ENCODE results near the gene ANGPTL1.

The ANGPTL1 gene

GRCh38 chr1:178870944-178871343 is at the start of gene ANGPTL1:
Gene ANGPTL1 (minus strand): TSS chr1:178871077. CDS start chr1:178865776, 5,301 bp downstream.
- DNase-seq: no peak

DNA sequence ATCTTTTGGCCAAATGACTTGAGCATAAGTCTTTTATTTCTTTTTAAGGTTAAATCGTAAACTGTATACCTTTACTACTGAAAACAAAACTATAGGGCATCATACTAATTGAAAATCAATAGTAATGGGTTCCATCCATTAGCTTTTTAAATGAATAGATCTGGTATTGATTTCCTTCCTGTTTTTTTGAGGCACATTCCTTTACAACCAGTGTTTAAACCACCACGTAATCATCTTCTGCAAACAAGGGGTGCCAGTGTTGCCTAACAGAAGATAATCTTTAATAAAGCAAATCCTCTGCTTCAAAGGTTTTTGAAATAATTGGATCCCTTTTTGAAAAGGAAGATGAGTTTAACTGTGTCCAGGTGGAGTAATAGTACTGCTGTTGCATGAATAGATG is 48.7 kb upstream of the ANGPTL1 start:
- DNase-seq: no peak

GRCh38 chr1:178918955-178919354 is 48.1 kb upstream of the ANGPTL1 start:
- DNase-seq: no peak

DNA sequence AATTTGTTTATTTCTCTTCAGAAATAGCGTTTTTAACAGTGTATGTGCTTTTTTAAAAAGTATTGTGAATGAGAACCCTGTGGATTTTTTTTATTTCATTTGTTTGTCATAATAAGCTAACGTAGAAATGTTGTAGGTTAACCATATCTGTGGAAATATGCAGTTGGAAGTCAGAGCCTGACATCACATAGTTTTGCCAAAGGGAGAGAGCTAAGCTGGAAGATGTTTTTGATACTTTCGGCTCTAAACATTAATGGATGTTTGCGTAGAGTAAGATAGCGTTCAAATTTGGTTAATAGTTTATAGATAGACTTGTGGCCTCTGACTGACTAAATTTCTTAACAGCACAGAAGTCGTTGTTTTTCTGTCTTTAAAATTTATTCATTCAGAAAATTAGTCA is 47.4 kb upstream of the ANGPTL1 start:
- no peak for DNase-seq

- no peak for DNase-seq
These were observed 45.7 kb upstream of the ANGPTL1 start for GRCh38 chr1:178916448-178917174.

- DNase-seq: no peak
These were observed 41.7 kb upstream of the ANGPTL1 start for GRCh38 chr1:178912597-178912996.

DNA sequence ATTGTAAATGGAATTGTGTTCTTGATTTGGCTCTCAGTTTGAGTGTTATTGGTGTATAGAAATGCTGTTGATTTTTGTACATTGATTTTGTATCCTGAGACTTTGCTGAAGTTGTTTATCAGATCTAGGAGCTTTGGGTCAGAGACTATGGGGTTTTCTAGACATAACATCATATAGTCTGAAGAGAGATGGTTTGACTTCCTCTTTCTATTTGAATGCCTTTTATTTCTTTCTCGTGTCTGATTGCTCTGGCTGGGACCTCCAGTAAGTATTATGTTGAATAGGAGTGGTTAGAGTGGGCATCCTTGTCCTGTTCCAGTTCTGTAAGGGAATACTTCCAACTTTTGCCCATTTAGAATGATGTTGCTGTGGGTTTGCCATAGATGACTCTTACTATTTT is 39.1 kb upstream of the ANGPTL1 start:
- no peak for DNase-seq

DNA sequence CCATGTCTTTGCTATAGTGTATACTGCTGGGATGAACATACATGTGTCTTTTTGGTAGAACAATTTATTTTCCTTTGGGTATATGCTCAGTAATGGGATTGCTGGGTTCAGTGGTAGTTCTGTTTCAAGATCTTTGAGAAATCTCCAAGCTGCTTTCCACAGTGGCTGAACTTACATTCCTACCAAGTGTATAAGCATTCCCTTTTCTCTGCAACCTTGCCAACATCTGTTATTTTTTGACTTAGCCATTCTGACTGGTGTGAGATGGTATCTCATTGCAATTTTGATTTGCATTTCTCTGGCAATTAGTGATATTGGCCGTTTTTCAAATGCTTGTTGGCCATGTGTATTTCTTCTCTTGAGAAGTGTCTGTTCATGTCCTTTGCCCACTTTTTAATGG is 37.5 kb upstream of the ANGPTL1 start:
- no peak for DNase-seq

- no peak for DNase-seq
These were observed 30.7 kb upstream of the ANGPTL1 start for GRCh38 chr1:178901482-178902125.

- no peak for DNase-seq
These were observed 28.5 kb upstream of the ANGPTL1 start for GRCh38 chr1:178899402-178899801.

GRCh38 chr1:178898401-178898800 is 27.5 kb upstream of the ANGPTL1 start:
- DNase-seq: no peak

- no peak for DNase-seq
These were observed 25.1 kb upstream of the ANGPTL1 start for GRCh38 chr1:178895928-178896327.

GRCh38 chr1:178886551-178886950 is 15.7 kb upstream of the ANGPTL1 start:
- no peak for DNase-seq

- no peak for DNase-seq
These were observed 15.0 kb upstream of the ANGPTL1 start for GRCh38 chr1:178885869-178886268.

GRCh38 chr1:178881950-178882349 is 11.1 kb upstream of the ANGPTL1 start:
- no peak for DNase-seq

GRCh38 chr1:178877896-178878295 is 7.0 kb upstream of the ANGPTL1 start:
- no peak for DNase-seq

DNA sequence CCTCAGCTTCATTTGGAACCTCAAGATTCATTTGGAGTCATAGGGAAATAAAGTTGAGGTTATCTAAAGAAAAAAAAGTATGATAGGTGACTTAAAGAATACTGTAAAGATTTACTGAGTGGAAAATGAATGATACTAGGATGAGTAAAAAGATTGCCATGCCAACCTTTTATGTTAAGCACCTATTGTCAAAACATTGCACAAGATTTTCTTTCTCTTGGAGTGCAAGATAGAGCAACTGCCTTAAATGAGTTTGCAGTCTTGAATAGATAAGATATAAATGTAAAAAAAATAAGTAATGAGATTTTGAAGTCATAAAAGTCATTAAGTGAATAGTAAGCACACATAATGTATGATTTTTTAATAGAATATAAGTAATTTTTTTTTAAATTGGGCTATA is 5.1 kb upstream of the ANGPTL1 start:
- no peak for DNase-seq

DNA sequence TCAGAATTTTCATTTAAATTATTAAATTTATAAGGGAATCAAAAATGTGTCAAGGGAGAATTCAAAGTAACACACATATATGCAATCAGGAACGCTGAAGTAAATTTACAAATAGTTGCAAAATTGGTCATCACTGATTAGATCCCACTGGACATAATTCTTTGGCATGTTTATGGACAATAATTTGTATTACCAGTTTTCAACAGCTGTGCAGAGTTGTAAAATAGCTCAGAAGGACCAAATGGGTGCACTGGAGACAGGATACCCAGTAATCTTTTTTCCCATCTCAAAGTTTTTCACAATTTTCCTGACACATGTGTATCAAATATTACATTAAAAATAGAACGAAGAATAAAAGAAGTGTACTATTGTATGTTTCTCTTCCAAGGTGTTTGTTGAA is 4.1 kb upstream of the ANGPTL1 start:
- DNase-seq: no peak

GRCh38 chr1:178871551-178872320 is 859 bp upstream of the ANGPTL1 start:
- DNase-seq: no peak

DNA sequence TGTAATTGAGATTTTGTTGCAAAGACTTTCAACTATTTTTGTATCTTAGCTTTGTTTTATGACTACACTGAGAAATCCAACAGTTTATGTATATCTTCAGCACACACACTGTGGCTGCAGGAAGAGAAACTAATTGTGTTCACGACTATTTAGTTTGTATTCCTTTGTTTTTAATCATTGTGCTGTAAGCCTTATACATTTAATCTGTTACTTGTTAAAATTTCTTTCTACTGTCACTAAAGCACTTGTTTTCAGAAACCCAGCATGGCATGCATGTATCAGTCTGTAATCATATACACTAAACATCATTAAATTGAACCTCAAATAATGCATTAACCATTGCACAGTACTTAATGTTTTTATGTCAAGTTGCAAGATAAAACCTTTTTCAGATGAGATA is 656 bp downstream of the ANGPTL1 start:
- DNase-seq: no peak

DNA sequence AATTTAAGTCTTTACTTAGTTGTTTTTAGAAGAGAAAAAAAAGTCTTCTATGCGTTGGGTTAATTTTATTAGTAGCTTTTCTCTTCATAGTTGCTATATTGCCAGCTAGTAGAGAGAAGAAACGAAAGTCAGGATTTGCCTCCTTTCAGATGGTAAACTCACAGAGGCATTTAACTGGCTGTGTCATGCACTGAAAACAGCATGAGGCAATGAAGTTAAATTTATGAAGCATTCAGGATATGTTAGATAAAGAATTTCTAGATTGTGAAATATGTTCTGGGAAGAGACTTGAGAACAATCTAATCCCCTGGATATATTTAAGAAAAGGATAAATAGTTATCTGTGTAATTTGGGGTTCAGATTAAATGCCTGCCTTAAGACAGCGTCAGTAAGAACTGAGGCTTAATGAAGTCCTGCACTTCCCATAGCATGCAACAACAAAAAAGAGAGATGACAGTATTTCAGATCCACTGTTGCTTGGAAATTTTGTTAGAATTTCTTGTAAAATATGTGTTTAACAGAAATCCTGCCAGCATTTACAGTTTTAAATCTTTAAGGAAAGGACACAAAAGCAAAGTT is 1.7 kb downstream of the ANGPTL1 start:
- no peak for DNase-seq

DNA sequence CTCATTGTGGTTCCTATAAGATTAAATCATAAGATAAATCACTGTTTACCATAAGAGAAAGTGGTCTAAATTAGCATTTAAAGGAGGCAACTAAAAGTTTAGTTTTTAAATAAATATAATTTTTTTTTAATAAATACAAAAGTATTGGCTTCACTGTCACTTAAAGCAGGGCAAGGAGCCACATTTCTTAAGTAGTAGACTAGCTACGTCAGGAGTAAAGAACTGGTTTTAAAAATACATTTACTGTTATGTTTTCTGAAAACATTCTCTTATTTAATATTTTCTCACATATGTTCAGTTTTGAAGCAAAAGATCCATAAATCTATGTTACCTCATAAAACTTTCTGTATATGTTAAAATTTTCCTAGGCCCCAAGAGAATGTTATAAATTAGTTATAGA is 2.2 kb downstream of the ANGPTL1 start:
- DNase-seq: no peak

GRCh38 chr1:178867670-178868069 is 3.2 kb downstream of the ANGPTL1 start:
- DNase-seq: no peak

DNA sequence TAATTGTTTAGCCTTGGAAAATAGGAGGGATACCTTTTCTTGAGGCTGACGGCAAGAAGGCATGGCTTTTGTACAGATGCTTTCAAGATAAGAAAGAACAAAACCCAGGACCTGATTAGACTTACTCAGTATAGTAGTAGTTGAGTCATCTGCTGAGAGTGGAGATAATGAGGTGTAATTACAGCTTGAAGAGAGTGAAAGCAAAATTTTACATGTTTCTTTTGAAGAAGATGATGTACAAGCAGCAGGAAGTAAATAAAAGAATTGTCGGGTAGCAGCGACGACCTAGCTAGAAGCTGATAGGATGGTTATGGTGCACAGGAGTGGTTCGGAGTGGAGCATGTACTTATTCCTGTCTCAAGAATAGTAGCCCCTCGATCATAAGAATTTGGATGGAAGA is 6.6 kb downstream of the ANGPTL1 start:
- DNase-seq: no peak
